Prostate gland (tissue), 2 donors: ENCODE data around the gene NSF. TPM values are rescaled to one million over a fixed set of nuclear protein-coding genes. Genes with fewer than 3 reads are reported as not detected.

Experiments
- DNase-seq: peaks from one replicate; pipeline ENCODE4 v3.0.0-alpha.2; 2019; ENCODE audit warnings: low spot score
- H3K27ac ChIP-seq, 2 donors: fragments of 200-600 bp; sonication (generic); 2 replicates each; pipeline ENCODE4 v1.5.1; 2017 to 2019
- H3K27me3 ChIP-seq: fragments of 200-600 bp; sonication (generic); replicated peaks from 2 replicates; pipeline ENCODE4 v1.5.1; 2019; ENCODE audit not compliant: insufficient read depth
- H3K36me3 ChIP-seq, 2 donors: fragments of 200-600 bp; sonication (generic); 1 replicate in 1 of 2; 2 replicates in 1 of 2; pipeline versions ENCODE4 v1.5.1 to v1.8.1; 2017 to 2019
- H3K4me1 ChIP-seq: fragments of 200-600 bp; sonication (generic); replicated peaks from 2 replicates; pipeline ENCODE4 v1.5.1; 2019
- H3K4me3 ChIP-seq, 2 donors: fragments of 200-600 bp; sonication (generic); 2 replicates each; pipeline ENCODE4 v1.5.1; 2017 to 2019
- H3K9me3 ChIP-seq: fragments of 200-600 bp; sonication (generic); 2 replicates; pipeline ENCODE4 v1.5.1; 2017
- POLR2A ChIP-seq: fragments of 450-650 bp; IDR thresholded peaks from one replicate; pipeline ENCODE4 v1.6.1; 2016; ENCODE audit warnings: antibody characterized with exemption, mild to moderate bottlenecking
- POLR2AphosphoS5 ChIP-seq: sonication (generic); formaldehyde crosslinking; IDR thresholded peaks from one replicate; pipeline ENCODE4 v1.6.1; 2017; ENCODE audit warnings: antibody characterized with exemption
- WGBS: methylation state at CpG from one replicate; pipeline ENCODE4 v1.1.5; 2018; 5-methylcytosine and 5-hydroxymethylcytosine counted together
- intact Hi-C: fragments of 100-400 bp; cut with DNase I; formaldehyde crosslinking; loops from one replicate; pipeline ENCODE4 v1.14.2; 2022
- total RNA-seq, 2 donors: library from RNA; depleted of rRNA; stranded (reverse); fragments of >200 nt; gene quantifications; one replicate each; pipeline ENCODE4 v1.1.0, GENCODE V29; 2016
- TF ChIP-seq, protein P1 (sequence below), 4 experiments: fragments of 200-600 bp in 2 of 4; fragments of 450-650 bp in 2 of 4; sonication (generic) in 2 of 4; IDR thresholded peaks; 1 replicate in 3 of 4; 2 replicates in 1 of 4; pipeline ENCODE4 v1.5.1; 2016 to 2019; ENCODE audit warnings: antibody characterized with exemption in 4 of 4, mild to moderate bottlenecking in 2 of 4, moderate library complexity in 2 of 4

NSF gene
- total RNA-seq, 2 donors from 2014 or later = 24.7 to 48.1 TPM

DNA sequence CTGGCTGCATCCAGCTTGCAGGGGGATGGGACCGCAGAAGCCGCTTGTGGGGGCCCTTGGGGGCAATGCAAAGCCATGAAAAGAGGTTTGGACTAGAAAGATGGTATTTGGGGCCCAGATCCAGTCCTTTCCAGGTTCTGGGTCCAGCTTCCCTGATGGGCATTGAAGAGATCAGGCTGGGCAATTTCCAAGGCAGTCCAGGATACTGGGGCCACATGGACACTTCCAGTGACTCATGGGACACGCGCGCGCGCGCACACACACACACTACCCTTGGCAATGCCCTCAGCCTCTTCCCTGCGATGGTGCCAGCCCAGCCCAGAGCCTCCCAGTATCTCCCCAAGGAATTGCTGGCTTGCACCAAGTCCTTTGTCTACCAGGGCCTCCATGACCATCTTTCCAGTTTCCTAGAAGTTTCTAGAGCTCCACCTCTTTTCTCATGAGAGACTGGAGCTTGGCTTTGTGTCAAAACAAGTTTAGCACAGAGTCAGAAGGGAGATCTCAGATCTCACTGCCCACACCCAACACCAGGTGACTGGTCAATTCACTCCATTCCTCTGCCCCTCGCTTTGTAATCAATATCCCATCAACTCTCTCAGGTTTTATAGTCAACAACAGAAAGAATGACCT lies 183.8 kb downstream of the NSF start:
- no peaks in the 10 kb centered on the region for H3K4me1 ChIP-seq
- DNase-seq = no peak
- no peak overlapping the region for H3K4me3 ChIP-seq
- no peaks in the 10 kb centered on the region for H3K36me3 ChIP-seq
- no peaks in the 10 kb centered on the region for H3K9me3 ChIP-seq
- no peaks in the 10 kb centered on the region for H3K27me3 ChIP-seq
- H3K27ac ChIP-seq = no peak overlapping the region
- intact Hi-C loops = no loop called here
- 95% methylated on average over 10 of the region's 10 CpGs for WGBS
- TF ChIP-seq POLR2AphosphoS5 (no peak), POLR2A (no peak)
- TF ChIP-seq, protein P1, sequence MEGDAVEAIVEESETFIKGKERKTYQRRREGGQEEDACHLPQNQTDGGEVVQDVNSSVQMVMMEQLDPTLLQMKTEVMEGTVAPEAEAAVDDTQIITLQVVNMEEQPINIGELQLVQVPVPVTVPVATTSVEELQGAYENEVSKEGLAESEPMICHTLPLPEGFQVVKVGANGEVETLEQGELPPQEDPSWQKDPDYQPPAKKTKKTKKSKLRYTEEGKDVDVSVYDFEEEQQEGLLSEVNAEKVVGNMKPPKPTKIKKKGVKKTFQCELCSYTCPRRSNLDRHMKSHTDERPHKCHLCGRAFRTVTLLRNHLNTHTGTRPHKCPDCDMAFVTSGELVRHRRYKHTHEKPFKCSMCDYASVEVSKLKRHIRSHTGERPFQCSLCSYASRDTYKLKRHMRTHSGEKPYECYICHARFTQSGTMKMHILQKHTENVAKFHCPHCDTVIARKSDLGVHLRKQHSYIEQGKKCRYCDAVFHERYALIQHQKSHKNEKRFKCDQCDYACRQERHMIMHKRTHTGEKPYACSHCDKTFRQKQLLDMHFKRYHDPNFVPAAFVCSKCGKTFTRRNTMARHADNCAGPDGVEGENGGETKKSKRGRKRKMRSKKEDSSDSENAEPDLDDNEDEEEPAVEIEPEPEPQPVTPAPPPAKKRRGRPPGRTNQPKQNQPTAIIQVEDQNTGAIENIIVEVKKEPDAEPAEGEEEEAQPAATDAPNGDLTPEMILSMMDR (IDR thresholded peaks at IDR 0.05) = no peak

DNA sequence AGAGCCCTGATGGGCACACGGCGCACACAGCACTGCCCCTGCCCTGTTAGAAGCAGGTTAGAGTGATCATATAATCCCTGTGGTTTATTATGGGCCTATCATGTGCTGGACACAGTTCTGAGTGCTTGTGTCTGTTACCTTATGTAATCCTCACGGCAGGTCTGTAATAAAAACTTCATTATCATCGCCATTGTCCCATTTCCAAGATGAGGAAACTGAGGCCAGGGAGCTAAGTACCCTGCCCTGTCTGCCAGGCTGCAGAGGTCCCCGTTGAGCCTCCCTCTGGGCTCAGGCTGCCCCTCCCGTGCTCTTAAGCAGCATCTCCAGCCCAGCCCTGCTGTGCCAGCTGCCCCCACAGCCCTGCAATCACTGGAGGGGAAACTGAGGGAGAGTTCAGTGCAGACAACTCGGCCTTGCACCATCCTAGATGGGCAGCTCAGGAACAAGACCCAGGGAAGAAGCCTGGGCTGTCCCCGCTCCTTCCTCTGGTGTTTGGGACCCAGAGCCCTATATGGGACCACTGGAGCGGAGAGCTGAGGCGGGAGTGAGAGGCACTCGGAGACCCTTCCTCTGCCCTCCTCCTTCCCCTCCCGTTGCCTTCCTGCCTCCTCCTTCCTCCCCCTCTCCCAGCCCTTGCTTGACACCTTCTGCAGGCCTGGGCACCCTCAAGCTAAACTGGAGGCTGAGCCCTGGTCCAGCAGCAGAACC lies 186.0 kb downstream of the NSF start:
- TF ChIP-seq POLR2AphosphoS5 = no peak
- TF ChIP-seq, protein P1 (IDR thresholded peaks at IDR 0.05) = no peak
- TF ChIP-seq POLR2A = no peak
- intact Hi-C loops = no loop called here
- H3K4me1 ChIP-seq = no peaks in the 10 kb centered on the region
- 85% methylated on average over 12 of the region's 12 CpGs for WGBS
- H3K36me3 ChIP-seq = no peaks in the 10 kb centered on the region
- no peak overlapping the region for H3K4me3 ChIP-seq
- DNase-seq = no peak
- no peak overlapping the region for H3K27ac ChIP-seq
- no peaks in the 10 kb centered on the region for H3K9me3 ChIP-seq
- no peaks in the 10 kb centered on the region for H3K27me3 ChIP-seq

DNA sequence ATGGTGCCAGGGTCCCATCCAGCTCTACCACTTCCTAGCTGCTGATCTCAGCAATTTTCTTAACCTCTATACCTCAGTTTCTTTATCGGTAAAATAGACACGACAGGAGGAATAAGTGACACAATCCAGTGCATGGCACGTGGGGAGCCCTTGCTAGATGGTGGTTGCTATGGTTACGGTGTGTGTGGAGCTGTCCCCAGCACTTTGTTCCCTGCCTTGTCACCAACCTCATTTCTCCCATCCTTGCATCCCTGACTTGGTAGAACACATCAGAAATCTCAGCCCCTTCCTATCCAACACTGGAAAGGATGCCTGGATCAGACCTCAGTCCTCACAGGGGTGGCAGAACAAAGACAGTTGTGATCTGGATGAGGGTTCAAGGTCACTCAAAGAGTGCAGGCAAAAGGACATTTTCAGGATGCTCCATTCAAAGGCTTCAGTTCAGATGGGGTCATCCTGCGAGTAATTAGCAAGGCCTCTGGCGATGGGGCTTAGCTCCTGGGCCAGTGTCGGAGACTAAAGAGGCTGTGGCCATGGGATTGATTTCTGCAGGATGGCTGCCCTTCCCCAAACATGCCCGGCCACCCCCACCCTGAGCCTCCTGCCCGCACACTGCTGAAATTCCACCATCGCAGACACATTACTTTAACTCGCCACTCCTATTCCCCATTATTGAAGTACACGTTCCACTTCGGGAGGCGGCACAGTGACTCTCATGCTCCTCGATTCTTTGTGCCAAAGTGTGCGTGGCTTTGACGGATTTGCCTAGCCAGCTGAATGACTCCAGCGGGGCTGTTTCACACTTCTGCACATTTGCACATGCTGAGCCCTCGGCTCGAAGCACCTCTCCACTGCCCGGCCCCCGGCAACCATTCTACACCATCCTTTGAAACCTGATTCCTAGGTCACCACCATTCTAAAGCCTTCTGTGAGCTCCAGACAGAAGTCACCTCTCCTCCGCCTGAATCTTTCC lies 187.8 kb downstream of the NSF start:
- no peak overlapping the region for H3K27ac ChIP-seq
- H3K9me3 ChIP-seq = no peaks in the 10 kb centered on the region
- H3K4me1 ChIP-seq = no peaks in the 10 kb centered on the region
- H3K27me3 ChIP-seq = no peaks in the 10 kb centered on the region
- intact Hi-C loops = no loop called here
- H3K36me3 ChIP-seq = no peaks in the 10 kb centered on the region
- whole genome bisulfite sequencing = 68% methylated on average over 23 of the region's 23 CpGs
- TF ChIP-seq POLR2A (no peak), POLR2AphosphoS5 (no peak)
- TF ChIP-seq, protein P1 (IDR thresholded peaks at IDR 0.05) = no peak
- no peak overlapping the region for H3K4me3 ChIP-seq
- no peak for DNase-seq

DNA sequence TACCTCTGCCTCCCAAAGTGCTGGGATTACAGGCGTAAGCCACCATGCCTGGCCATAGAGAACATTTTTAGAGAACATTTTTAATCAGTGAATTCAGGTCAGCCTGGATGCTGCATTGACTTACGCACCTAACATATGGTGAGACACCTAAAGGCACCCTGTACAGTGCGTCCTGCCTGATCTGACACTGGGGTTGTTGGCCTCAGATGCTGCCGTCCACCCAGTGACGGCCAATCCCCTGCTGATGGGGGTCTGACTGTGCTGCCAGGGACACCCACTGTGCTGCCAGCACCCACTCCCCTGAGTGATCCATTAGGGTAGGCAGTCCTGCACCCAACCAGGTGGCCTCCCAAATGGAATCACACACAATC lies 189.5 kb downstream of the NSF start:
- Histone ChIP-seq H3K4me1 (no peaks in the 10 kb centered on the region), H3K36me3 (no peaks in the 10 kb centered on the region), H3K27ac (no peak overlapping the region), H3K9me3 (no peaks in the 10 kb centered on the region), H3K4me3 (no peak overlapping the region), H3K27me3 (no peaks in the 10 kb centered on the region)
- TF ChIP-seq POLR2A = no peak
- TF ChIP-seq POLR2AphosphoS5 = no peak
- TF ChIP-seq, protein P1 (IDR thresholded peaks at IDR 0.05) = no peak
- intact Hi-C loops = loop anchor here (10.0 kb wide), 1 partner anchor 55 kb away; no protein-coding TSS in a partner anchor
- DNase-seq = no peak
- 95% methylated on average over 5 of the region's 5 CpGs for WGBS
